Ammon's horn (tissue), 1 donor: ENCODE measurements around the gene ZMIZ1.

Source experiments
- DNase-seq: peaks from one replicate; pipeline ENCODE4 v3.0.0-alpha.2; 2016; ENCODE audit warnings: low spot score

ZMIZ1 gene

DNA sequence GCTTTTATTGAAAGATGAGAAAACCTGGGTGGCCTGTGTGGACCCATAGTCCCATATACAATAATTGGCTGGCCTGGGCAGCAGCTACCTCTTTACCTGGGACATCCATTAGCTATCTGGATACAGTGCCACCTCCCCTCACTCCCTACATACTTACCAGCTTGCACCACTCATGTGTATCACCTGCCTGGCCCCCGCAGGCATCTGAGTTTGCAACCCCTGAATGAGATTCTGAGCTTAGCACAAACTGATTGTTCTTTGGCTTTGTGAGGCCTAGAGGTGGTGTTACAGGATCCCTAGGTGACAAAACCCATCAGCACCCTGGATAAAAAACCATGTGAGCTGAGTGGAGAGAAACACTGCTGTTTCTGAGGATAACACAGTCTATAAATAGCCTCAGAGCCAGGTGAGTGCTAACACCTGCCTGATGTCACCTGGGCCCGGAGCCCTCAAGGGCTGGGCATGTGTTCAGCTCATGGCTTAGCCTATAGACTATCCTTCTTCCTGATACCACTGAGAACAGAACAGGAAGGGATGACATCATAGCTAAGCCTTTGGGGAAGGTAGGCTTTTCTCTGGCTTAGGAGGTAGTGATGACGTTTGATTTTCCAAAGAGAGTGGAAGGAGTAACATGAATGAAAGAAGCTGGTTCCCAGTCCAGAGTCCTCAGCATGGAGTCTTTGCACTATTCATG lies 275.9 kb downstream of the ZMIZ1 start:
- no peak for DNase-seq

DNA sequence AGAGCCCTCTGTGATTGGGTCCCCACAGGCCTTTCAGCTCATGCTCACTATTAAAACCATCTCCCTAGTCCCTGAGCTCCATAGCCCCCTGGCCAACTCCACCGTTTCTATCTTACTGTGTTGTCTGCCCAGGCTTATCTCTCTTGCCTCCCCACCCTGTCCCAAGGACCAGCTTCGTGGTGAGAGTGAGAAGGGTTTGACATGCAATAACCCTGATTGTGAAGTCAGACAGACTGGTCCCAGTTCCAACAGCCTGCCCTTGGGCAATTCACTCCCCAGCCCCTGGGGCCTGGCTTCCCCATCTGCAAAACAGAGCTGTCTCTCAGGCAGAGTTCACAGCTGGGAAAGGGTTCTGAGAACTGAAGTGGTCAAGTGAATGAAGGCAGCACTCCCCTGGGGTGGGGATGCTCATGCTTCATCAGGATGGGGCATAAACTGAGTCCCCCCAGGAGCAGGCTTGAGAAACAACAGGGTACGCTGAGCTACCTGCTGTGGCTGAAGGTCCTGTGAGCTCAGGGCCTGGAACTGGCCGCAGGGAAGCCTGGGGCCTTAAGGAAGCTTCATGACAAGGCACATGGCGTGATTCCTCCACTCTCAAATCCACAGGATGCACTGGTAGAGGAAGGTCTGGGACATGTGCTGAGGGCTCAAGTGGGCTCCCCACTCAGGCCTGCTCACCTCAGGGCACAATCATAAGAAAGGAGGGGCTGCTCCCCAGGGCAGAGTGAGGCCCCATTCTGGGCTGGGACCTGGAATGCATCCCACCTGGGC lies 276.7 kb downstream of the ZMIZ1 start:
- DNase-seq, result no peak

DNA sequence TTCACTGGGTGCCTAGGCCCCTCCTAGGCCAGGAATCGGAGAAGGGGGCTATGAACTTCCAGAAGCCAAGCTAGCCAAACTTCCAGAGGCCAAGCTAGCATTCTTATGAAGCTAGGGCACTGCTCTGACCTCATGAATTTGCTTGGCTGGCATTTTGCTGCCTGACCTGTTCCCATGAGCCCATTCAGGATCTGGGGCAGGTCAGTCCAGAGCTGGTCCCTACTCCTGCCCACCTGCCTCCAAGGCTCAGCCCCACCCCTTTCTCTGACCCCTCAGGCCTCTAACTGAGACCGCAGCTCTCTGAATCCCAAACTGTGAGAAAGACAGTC lies 277.2 kb downstream of the ZMIZ1 start:
- DNase-seq, result no peak

DNA sequence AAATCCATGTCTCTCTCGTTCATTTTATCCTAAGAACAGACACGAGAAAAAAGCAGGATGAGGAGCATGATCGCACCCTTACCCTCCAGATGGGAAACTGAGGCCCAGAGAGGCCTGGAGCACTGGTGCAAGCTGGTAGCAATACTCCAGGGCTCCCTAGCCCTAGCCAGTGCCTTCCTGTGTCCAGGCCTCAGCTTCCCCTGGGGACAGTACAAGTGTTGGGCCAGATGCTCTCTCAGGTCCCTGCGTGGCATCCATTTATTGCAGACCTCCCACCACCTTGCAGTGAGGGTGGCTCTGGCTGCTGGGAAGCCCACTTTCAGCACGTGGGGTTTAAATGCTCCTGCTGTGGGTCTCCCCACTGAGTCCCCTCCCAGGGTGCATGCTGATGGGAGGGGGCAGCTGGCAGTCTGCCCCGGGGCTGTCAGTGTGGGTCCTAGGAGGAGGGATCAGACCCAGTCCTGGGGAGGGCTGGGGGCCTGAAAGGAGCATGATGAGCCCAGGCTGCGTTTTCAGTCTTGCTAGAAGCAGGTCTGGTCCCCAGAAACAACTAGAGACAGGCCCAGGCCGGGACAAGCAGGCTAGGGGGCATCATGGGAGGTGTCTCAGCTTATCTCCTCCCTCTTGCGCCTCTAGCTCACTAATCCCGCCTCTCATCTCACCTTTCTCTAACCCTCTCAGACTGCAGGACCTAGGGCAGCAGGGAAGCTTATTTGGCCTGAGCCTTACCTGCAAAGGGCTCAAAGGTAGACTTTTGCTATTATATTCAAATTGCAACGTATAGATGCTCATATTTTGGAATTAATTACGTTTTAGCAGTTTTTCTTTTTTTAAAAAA lies 277.8 kb downstream of the ZMIZ1 start:
- DNase-seq, result no peak

DNA sequence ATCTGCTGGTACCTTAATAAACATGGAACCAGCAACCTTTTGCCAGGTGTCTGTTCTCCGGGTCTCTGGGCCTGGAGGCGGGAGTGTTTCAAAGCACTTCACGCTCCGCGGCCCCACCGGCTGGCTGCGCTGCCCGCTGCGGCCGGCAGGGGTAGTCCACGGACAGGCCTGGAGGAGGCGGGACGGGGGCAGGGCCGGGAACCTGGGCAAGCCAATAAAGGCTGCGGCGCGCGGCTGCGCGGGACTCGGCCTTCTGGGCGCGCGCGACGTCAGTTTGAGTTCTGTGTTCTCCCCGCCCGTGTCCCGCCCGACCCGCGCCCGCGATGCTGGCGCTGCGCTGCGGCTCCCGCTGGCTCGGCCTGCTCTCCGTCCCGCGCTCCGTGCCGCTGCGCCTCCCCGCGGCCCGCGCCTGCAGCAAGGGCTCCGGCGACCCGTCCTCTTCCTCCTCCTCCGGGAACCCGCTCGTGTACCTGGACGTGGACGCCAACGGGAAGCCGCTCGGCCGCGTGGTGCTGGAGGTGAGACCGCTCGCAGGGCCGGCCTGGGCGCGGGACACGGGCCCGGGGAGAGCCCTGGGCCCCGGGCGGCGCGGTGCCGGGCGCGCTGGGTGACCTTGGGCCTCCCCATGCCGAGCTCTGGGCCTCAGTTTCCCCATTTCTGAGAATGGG lies 278.6 kb downstream of the ZMIZ1 start, which contains the start of gene PPIF:
PPIF (plus strand) TSS at position 244 of the 668 bp plus-strand sequence; CDS start at position 324, 80 bp downstream.
- peak; percentile 96 for DNase-seq

DNA sequence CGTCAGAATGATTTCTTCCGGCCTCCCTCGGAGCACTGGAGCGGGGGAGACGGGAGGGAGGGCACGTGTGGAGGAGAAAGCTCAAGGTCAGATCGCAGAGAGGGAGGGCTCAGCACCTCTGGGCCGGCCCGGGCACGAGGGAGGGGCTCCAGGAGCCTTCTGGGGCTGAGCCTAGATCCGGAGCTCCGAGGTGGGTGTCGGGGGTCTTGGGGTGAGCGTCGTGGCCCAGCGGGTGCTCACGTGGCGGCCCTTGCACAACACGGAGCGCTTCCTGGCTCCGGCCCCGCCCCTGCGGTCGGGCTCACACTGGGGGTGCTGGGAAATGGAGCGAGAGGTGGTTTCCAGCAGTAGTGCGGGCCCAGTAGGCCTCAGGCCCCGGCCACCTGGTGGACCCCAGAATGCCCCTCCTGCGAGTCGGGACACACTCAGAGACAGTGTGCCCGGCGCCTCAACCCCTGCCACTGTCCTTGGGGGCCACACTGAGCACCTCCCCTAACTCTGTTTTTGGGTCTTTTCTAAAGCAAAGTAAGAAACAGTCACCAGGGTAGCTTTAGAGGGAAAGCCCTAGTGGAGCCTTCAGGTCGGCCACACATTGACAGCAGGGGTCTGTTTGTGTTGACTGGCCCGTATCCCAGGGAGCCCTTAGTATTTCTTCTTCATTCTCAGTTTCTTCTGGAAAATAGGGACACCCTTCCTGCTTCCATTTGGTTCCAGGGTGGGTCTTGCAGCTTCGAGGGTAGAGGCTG lies 279.3 kb downstream of the ZMIZ1 start:
- DNase-seq, result peak; percentile 54

DNA sequence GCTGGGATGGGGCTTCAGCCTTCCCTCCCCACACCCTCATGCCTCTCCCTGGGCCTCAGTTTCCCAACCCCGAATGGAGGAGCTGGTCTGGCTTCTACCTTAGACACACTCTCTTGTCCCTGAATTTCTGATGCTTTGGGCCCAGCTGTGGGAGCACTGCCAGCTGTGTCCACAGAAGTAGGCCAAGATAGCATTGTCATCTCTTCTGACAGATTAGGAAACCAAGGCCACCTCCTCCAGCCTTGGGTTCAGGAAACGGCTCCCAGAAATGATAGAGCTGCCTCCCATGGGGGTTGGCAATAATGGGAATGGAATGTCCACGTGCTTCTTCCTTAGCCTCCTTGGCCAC lies 279.8 kb downstream of the ZMIZ1 start:
- no peak for DNase-seq

DNA sequence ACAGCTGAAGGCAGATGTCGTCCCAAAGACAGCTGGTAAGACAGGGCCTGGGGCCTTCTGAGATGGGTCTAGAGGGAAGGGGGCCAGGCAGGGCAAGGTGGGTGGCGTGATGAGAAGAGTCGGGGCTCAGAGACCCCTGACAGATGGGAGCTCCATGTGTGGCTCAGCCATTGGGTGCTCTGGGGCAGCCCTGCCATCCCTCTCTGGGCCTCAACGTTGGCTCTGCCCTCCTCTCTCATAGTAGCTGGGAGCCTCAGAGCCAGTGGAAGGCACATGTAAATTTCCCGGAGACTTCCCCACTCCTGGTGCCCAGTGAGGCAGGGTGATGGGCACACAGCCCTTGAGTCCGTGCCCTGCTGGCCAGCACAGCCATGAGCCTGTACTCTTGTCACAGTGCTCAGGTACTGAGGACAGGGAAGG lies 280.3 kb downstream of the ZMIZ1 start:
- DNase-seq, result no peak

DNA sequence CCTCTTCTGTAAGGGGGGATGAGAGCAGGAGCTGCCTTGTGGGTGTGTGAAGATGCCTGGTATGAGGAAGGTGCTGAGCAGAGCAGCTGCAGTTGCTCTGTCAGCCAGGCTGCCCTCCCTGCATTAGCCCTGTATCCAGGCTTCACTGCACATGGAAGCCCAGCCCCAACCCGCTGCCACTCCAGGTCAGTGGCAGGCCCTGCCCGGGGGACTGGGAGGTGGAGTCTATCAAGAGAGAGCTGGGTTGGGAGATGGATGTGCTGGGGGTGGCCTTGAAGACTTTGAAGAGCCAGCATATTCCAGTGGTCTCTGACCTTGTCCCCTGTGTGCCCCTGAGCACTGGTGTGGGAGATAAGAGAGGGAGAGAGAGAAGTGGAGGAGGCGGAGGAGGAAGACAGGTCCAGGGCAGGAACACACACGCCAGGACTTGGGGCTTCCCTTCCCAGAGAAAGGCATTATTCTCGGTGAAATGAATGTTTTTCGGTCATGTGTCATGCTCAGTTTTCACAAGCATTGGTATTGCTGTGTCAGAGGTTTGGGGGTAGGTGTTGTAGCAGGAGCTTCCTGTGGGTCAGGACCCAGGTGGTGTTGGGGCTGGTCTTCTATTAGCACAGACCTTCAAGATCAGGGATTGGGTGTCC lies 281.1 kb downstream of the ZMIZ1 start:
- no peak for DNase-seq

DNA sequence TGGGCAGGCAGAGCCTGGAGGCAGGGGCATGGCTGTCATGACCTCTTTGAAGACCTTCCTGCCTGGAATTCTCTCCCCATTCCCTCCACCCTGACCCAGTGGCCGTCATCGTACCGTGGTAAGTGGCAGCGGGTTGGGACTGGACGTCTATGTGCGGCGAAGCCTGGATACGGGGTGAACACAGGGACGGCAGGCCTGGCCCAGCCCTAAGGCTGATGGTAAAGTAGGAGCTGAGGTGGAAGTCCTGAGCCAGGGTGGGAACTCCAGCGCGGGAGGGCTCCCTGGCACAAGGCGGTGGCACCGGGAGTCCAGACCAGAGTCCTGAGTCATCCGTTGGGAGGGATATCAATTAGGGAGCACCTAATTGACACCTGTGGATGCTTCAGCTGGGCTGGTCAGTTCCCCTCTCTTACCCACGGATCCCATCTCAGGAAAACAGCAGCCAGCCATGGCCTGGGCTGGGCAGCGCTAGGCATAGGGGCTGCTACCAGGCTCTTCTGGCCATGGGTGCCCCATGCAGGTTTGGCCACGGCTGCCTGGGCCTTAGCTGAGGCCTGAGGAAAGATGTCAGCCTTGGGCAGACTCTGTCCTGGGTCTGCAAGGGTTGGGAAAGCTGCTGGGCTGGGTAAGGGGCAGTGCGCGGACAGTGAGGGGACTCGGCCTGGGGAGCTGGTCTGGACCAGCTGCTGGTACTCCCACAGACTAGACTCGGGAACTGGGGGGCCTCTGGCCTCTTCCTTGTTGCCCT lies 281.8 kb downstream of the ZMIZ1 start:
- no peak for DNase-seq

DNA sequence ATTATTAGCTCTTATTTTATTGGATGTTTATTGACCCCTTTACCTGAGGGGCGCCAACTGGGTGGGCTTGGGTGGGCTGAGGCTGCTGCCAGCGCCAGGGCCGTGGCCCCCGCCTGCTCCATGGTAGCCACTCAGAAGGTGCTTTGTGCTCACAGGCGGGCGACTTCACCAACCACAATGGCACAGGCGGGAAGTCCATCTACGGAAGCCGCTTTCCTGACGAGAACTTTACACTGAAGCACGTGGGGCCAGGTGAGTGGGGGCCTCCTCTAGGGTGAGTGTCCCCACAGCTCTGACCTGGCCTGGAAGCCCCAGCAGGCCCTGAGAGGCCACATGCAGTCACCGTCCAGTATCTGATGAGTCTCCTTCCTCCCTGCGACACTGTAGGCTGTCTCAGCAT lies 282.6 kb downstream of the ZMIZ1 start:
- DNase-seq, result no peak

DNA sequence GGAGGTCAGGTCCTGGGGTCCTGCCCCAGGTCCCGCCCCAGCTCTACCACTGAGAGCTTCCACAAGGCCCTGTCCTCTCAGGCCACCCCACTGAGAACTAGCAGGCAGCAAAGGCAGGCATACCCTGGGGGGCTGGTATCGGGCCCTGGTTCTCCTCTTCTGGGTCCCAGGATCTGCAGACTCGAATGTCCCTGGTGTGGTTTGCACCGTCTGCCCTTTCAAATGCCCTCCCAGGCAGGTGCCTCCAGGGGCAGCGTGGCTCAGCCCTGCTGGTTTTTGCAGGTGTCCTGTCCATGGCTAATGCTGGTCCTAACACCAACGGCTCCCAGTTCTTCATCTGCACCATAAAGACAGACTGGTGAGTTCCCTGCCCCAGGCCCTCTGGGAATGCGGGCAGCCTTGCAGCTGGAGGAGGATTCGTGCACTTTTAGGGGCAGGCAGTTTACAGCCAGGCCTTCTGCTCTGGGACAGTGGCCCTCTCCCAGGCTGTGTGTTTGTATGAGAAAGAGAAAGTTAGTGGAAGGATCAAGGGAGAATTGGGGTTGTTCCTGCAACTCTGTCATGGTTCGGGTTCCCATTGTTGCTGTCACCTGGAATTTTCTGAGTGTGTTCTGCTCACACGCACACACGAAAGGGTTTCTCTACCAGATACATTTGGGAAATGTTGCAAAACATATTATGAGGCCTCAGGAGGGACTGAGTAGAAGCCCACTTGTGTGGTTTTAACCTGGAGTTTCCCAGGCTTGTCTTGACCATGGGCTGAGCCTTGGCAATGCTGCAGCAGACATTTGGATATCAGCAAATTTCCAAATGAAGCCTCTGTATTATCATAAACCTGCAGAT lies 283.5 kb downstream of the ZMIZ1 start:
- no peak for DNase-seq

DNA sequence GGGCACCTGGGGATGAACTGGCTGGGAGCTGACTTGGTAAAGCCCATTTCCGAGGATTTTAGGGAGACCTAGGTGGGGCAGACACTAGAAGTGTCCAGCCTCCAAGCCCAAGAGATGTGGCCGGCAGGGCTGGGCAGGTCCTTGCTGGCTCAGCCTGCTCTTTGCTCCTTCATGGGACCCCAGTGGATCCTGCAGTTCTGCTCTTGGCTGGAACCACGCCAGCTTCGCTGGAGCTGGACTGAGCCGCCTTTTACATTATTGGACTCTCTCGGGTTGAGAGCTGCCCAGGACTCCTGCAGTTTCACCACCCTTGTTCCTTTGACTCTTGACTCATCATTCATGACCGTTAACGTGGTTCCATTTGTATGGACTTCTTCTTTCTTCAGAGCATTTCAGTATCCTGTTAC lies 284.2 kb downstream of the ZMIZ1 start:
- no peak for DNase-seq

DNA sequence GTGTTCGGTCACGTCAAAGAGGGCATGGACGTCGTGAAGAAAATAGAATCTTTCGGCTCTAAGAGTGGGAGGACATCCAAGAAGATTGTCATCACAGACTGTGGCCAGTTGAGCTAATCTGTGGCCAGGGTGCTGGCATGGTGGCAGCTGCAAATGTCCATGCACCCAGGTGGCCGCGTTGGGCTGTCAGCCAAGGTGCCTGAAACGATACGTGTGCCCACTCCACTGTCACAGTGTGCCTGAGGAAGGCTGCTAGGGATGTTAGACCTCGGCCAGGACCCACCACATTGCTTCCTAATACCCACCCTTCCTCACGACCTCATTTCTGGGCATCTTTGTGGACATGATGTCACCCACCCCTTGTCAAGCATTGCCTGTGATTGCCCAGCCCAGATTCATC lies 285.0 kb downstream of the ZMIZ1 start:
- DNase-seq, result no peak

DNA sequence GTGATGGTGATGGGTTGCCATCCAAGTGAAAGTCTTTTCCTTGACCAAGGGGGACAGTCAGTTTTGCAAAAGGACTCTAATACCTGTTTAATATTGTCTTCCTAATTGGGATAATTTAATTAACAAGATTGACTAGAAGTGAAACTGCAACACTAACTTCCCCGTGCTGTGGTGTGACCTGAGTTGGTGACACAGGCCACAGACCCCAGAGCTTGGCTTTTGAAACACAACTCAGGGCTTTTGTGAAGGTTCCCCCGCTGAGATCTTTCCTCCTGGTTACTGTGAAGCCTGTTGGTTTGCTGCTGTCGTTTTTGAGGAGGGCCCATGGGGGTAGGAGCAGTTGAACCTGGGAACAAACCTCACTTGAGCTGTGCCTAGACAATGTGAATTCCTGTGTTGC lies 285.4 kb downstream of the ZMIZ1 start:
- no peak for DNase-seq

DNA sequence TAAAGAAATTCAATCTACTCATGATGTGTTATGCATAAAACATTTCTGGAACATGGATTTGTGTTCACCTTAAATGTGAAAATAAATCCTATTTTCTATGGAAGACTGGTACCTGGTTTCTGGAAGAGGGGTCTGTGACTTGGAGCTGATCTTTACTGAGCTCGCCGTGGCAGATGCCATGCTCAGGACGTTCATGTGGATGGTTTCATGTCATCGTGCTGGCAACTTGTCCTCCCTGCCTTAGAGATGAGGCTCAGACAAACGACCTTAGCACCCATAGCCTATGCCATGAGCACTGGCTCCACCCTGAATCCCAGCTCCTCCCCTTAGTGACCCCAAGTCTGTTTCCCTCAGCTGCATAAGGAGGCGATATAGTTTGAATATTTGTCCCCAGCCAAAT lies 285.8 kb downstream of the ZMIZ1 start:
- DNase-seq, result no peak

DNA sequence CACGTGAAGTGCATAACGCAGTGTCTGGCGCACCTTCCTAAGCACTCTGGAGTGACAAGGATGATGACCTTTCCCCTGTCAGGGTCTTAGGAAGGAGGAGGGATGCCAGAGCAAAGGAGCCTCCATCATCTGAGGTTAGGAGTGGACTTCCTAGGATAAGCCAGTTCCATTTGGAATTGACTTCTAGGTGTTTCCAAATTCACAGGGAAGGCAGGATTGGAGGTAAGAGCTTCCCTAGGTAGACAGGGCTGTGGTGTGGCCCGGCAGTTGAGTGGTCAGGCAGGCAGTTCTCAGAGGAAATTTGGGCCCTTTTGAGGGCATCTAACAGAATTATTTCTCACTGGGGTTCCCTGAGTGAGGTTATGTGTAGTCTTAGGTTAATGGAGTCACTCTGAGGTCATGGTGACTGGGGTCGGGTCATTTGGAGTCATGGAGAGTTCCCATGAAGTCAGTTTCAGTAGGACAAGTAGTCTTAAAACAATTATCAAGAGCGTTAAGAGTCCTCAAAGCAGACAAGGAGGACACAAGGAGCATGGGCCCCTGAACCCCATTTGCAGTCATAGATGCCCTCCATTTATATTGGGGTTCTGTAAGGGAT lies 286.8 kb downstream of the ZMIZ1 start:
- DNase-seq, result no peak

DNA sequence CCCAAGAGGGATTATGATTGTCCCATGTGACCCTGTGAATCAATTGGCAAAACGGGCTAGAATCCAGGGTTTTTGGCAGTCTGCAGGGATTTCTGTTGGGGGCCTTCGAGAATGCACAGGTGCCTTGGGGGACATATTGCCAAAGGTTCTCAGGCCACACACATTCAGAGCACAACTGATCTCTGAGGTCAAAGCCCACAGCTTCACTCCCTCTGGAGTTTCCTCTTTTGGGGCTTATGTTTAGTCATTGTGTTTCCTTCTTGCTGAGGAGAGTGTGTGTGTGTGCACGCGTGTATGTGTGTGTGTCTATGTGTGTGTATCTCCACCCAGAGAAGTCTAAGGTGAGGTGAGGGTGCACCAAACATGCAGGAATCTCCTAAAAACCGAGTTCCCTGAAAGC lies 287.3 kb downstream of the ZMIZ1 start:
- DNase-seq, result no peak

DNA sequence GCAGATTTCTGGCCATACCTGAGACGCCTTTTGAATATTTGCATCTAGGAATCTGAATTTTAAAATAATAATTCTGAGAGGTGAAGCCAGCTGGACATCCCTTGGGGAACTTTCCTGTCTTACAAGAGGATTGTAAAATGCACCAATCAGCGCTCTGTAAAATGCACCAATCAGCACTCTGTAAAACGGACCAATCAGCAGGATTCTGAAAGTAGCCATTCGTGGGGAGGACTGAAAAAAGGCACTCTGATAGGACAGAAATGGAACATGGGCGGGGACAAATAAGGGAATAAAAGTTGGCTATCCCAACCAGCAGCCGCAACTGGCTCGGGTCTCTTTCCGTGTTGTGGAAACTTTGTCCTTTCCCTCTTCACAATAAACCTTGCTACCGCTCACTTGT lies 288.4 kb downstream of the ZMIZ1 start:
- DNase-seq, result no peak
